Ecto neural progenitor cell (in vitro differentiated cells): ENCODE measurements around the gene ATP4A.

ENCODE experiments used
- DNase-seq: peaks from one replicate; pipeline ENCODE4 v3.0.0-alpha.2; 2018; ENCODE audit warnings: low spot score

ATP4A gene

DNA sequence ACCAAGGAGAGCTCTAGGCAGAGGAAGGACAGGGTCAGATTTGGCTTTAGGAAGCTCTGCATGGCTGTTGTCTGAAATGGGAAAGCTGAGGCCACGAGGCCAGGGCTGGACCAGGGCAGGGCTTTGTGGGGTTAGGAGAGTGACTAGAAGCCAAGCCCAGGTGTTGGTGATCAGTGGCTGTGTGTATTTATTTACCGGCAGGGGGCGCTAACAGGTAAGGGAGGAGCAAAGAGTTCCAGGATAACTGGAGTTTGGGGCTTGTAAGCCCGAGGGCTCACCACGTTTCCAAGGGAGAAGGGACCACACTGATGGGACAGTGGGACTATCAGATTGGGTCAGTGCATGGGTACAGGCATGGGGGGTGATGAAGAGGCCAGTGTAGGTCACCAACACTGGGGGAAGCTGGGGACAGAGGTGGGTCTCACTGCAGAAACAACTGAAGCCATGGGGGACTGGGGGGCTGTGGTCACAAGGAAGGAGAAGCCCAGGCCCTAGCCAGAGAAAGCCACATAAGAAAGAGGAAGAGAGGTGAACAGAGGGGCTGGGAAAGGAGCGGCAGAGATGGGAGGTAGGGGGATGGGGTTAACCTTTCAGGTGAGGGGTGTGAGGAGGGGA is 14.2 kb downstream of the ATP4A start:
- DNase-seq = peak; percentile 67

DNA sequence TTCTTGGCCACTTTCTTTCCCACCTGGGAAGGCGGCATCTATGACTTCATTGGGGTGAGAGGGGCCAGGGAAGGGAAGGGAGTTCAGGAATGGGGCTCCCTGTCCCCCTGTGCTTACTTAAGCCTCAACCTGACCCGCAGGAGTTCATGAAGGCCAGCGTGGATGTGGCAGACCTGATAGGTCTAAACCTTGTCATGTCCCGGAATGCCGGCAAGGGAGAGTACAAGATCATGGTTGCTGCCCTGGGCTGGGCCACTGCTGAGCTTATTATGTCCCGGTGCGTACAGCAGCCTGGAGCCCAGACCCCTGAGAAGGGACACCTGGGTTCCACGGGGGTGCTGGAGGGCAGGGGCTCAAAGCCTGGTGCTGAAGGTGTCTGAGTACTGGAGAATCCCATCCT is 16.9 kb downstream of the ATP4A start:
- no peak for DNase-seq

DNA sequence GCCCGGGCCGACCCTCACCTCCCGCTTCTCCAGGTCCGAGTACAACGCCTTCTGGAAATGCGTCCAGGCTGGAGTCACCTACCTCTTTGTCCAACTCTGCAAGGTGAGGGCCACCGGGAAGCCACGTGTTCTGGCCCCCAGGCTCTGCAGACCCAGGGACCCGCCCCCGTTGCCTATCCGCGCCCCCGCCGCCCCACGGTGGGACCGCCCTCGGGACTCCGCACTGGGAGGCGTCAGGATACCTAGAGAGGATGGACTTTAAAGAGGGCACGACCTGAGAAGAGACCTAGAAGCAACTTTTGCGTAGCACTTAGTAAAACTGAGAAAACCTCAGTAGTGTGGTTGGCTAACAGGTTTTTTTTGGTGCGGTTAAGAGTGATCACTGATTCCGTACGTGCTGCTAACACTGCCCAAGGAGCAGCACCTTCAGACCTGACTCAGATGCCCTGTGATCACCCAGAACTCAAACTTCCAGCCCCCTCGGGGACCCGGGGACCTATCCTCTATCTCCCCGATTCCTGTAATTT is 17.5 kb downstream of the ATP4A start:
- no peak for DNase-seq

DNA sequence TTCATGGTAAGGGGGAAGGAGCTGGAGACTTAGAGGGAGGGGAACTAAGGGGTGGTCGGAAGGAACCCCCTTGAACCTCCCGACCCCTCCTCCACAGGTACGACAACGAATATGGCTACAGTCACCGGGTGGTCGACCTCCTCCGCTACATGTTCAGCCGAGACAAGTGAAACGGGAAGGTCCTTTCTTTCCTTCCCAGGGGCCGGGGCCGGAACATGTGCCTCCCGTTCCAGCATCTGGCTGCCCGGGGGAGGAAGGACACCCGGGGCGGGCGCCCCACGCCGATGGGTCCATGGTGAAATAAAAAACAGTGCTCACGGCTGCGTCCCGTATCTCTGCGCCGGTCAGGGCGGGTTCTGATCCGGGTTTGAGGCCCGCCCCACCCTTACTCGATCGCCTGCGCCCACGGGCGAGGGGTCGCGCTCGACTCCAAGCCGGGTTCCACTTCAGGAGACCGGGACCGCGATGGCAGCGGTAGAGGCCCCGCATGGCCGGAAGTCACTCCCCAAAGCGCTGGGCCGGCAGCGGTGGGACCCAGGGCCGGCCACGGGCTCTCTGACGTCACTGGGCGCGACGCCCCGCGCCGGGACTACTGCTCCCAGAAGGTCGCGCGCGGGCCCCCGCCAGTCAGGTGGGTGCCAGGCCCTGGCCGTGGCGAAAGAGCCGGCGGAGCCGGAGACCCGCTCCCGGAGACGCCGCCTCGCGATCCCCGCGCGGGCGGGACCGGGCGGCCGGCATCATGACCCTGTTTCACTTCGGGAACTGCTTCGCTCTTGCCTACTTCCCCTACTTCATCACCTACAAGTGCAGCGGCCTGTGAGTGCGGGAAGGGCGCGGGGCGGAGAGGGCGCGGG is 18.2 kb downstream of the ATP4A start, which contains the start of gene TMEM147:
Gene TMEM147 (plus strand): TSS at position 626 of the 854 bp plus-strand sequence. CDS start 114 bp downstream, at position 740.
- DNase-seq = peak; percentile 93

- DNase-seq = no peak
Observed at GRCh38 chr19:35544110-35544802, 19.2 kb downstream of the ATP4A start.

DNA sequence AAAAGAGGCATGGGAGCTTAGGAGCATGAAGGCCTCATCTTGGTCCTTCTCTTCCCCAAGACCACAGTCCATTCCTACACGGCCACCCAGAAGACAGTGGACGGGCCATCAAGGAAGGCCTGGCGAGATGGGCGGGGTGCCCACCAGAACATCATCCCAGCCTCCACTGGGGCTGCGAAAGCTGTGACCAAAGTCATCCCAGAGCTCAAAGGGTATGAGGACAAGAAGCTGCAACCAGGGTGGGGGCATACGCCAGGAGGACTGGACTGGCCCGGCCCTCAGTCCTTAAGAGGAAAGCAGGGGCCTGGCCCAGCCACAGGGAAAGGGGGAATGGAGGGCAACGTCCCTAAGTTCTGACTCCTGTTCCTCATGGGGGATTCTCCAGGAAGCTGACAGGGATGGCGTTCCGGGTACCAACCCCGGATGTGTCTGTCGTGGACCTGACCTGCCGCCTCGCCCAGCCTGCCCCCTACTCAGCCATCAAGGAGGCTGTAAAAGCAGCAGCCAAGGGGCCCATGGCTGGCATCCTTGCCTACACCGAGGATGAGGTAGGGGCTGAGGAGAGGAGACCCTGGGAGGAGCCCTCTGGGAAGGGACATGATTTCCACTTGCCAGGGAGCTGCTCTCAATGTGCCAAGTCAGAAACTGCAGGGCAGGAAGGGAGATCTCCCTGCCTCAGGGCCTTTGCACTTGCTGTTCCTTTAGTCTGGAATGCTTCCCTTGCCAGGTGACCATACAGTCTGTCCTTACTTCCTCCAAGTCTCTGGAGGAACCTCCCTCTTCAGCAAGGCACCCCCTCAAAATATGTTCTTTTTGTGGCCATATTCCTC is 20.0 kb downstream of the ATP4A start:
- no peak for DNase-seq

DNA sequence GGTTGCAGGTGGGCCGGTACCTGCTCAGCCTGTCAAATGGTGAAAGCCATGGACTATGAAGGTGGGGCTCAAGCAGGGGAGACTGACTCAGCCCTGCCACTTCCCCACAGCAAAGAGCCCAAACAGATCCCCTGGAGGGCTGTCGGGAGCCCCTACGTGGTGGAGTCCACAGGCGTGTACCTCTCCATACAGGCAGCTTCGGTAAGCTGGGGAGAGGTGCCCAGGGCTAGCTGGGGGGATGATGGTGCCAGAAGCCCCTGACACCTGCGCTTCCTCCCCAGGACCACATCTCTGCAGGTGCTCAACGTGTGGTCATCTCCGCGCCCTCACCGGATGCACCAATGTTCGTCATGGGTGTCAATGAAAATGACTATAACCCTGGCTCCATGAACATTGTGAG is 21.2 kb downstream of the ATP4A start:
- DNase-seq = no peak

GRCh38 chr19:35540356-35540927 is 23.0 kb downstream of the ATP4A start:
- no peak for DNase-seq

DNA sequence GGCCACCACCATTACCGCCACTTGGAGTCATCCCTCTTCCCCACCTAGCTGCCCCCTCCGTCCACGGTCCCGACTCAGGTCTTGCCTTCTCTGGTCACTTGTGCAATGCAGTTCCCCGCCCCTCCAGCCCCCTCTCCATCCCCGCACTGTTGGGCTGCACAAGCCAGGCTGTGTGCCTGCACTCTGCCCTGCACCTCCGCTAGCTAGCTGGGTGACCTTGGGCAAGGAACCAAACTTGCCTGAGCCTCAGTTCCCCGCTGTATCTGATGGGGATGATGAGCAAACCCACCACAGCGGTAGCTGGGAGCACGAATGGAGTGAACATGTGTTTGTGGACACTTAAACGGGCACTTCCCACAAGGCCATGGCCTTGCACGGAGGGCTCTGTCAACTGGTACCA is 23.6 kb downstream of the ATP4A start:
- DNase-seq = no peak

- no peak for DNase-seq
Observed at GRCh38 chr19:35539314-35539713, 24.1 kb downstream of the ATP4A start.

DNA sequence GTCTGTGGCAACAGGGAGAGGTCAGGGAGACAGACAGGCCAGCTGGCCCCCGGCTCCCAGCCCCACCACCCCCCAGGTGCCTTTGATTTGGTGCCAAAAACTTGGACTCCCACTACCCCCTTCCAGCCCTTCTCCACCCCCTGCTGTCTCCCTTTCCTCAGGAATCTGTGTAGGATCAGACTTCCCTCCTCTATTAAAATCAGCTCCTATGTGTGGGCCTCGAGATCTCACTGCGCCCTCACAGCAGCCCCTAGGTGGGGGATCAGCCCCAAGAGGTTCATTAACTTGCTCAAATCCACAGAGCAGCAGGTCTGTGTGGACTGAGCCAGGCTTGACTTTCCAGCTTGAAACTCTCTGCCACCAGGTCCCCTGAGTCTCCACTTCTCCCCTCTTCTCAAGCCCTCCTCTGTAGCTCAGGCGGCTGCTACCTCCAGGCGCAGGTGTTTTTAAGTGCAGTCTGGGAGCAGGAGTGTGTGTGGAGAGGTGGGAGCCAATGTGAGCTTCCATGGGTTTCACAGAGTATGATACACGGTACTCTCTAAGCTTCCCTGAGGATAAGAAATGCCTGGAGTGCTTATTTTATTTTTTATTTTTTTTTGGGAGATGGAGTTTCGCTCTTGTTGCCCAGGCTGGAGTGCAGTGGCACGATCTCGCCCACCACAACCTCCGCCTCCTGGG is 28.5 kb downstream of the ATP4A start:
- DNase-seq = no peak

DNA sequence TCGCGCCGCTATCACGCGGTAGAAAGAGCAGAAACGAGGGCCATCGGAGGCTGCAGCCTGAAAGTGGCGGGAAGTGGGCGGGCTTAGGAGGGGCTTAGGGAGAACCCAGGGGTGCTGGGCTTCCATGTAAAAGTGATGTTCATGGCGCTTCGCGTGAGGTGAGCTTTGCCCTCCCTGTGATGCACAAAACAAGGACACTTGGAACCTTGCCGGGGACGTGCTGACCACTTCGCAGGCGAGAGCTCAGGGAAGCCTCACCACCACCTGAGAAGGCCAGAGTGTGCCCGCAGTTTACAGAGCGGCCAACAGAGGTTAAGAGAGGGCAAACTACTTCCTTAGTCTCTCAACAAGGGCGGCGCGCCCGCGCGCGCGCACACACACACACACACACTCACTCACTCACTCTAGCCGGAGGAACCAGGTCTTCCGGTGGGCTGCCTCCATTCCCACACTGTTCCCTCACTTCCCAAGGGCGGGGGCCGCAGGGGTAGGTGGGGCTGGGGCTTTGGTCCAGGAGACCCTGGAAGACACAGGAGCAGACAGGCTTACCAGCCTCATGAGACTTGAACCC is 29.6 kb downstream of the ATP4A start:
- no peak for DNase-seq

GRCh38 chr19:35533201-35533821 is 30.1 kb downstream of the ATP4A start, which contains the start of gene GAPDHS:
GAPDHS (plus strand) TSS chr19:35533456; CDS start chr19:35533528, 72 bp downstream.
- DNase-seq = no peak

DNA sequence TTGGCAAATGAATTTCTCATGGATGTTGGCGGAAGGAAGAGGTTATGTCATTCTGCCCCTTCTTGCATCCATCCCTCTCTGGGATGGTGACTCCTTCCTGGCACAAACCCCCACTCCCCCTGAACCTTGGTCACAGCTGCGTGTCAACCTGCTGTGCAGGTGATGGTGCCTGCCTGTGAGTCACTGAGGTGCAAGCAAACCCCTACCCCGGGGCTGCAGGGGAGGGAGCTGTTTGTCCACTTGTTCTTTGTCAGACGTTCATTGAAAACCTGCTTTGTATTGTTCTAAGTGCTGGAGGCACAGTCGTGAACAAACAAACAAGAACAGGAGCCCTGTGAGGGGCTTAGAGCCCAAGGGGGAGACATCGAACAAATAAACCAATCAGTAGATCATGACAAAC is 32.2 kb downstream of the ATP4A start:
- DNase-seq = no peak

GRCh38 chr19:35529241-35530218 is 33.9 kb downstream of the ATP4A start:
- DNase-seq = no peak

GRCh38 chr19:35528218-35529038 is 35.0 kb downstream of the ATP4A start, which contains the start of gene SBSN:
SBSN (minus strand) TSS chr19:35528311; CDS start chr19:35528281, 30 bp downstream.
- DNase-seq = no peak

DNA sequence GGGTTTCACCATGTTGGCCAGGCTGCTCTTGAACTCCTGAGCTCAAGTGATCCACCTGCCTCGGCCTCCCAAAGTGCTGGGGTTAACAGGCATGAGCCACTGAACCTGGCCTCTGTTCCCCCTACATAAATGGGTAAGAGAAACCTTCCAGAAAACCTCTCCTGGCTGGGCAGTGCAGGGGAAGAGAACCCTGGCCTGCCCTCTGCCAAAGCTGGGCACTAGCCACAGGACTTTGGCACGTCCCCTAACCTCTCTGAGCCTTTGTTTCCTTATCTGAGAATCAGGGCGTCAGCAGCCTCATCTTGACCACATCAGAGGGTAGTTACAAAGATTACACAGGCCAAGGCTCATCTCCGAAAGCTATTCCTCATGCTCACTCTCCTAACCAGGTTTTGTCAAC is 37.6 kb downstream of the ATP4A start:
- DNase-seq = no peak
